Caco-2 (cell line): ENCODE data around the gene TBPL2. TPM values are rescaled to one million over a fixed set of nuclear protein-coding genes. Genes with fewer than 3 reads are reported as not detected.

ENCODE experiments used
- BruUV-seq: library from RNA; stranded (reverse); fragments of 400-500 nt; replicated peaks from 2 replicates; lab custom pipeline; 2021; lab: Mats Ljungman, UMichigan
- CTCF ChIA-PET: fragments of 300-600 bp; sonication (Branson Sonifier 250); formaldehyde crosslinking; loops from one replicate; lab custom pipeline; 2022; ENCODE audit warnings: antibody characterized with exemption; lab: Charles Lee
- POLR2A ChIA-PET: fragments of 300-600 bp; sonication (Branson Sonifier 250); formaldehyde crosslinking; loops from one replicate; lab custom pipeline; 2022; ENCODE audit warnings: antibody characterized with exemption; lab: Charles Lee
- DNase-seq, 2 experiments: peaks; one replicate each; pipeline versions ENCODE4 v3.0.0 to v3.0.0-alpha.2; 2020 to 2022
- H3K27me3 ChIP-seq: replicated peaks from 2 replicates; pipeline ENCODE4 v1.6.0; 2011; ENCODE audit warnings: low read length; ENCODE audit not compliant: control insufficient read depth, insufficient read depth
- H3K36me3 ChIP-seq: 2 replicates; pipeline ENCODE4 v1.5.1; 2011; ENCODE audit warnings: low read length; ENCODE audit not compliant: control insufficient read depth, insufficient read depth
- H3K4me1 ChIP-seq: fragments of 250-450 bp; sonication (Bioruptor Pico); 2 replicates; pipeline ENCODE4 v1.5.1; 2020; ENCODE audit warnings: mild to moderate bottlenecking
- H3K4me3 ChIP-seq: 2 replicates; pipeline ENCODE4 v1.5.1; 2011; ENCODE audit warnings: low read depth, mild to moderate bottlenecking, control low read depth, low read length
- H3K9me3 ChIP-seq: fragments of 250-450 bp; sonication (Bioruptor Pico); 2 replicates; pipeline ENCODE4 v1.5.1; 2020; ENCODE audit warnings: mild to moderate bottlenecking, moderate library complexity
- H3K27ac Mint-ChIP-seq: one replicate; pipeline ENCODE4 v1.8.0; 2022; ENCODE audit warnings: mixed read lengths; ENCODE audit not compliant: unreplicated experiment
- H3K27me3 Mint-ChIP-seq: one replicate; pipeline ENCODE4 v1.8.0; 2022; ENCODE audit warnings: mixed read lengths; ENCODE audit not compliant: insufficient read depth, unreplicated experiment
- H3K36me3 Mint-ChIP-seq: one replicate; pipeline ENCODE4 v1.8.0; 2022; ENCODE audit warnings: mild to moderate bottlenecking, mixed read lengths; ENCODE audit not compliant: insufficient read depth, unreplicated experiment
- H3K4me1 Mint-ChIP-seq: one replicate; pipeline ENCODE4 v1.8.0; 2022; ENCODE audit warnings: low read depth, mixed read lengths; ENCODE audit not compliant: unreplicated experiment
- H3K4me3 Mint-ChIP-seq: one replicate; pipeline ENCODE4 v1.8.0; 2022; ENCODE audit warnings: mild to moderate bottlenecking, moderate library complexity, mixed read lengths; ENCODE audit not compliant: unreplicated experiment
- H3K9me3 Mint-ChIP-seq: one replicate; pipeline ENCODE4 v1.8.0; 2022; ENCODE audit warnings: mixed read lengths; ENCODE audit not compliant: unreplicated experiment
- CTCF ChIP-seq, 2 experiments: fragments of 200-600 bp in 1 of 2; IDR thresholded peaks; 1 replicate in 1 of 2; 2 replicates in 1 of 2; pipeline versions ENCODE4 v1.5.1 to v1.8.0; 2011 to 2022; ENCODE audit warnings: antibody characterized with exemption in 1 of 2, control low read depth in 1 of 2, inconsistent platforms in 1 of 2, low read depth in 1 of 2, low read length in 1 of 2, mild to moderate bottlenecking in 1 of 2, moderate library complexity in 1 of 2; ENCODE audit not compliant: insufficient read depth in 1 of 2, severe bottlenecking in 1 of 2, unreplicated experiment in 1 of 2
- intact Hi-C: fragments of 100-400 bp; cut with micrococcal nuclease; formaldehyde crosslinking; loops from one replicate; pipeline ENCODE4 v1.10.0; 2022; ENCODE audit not compliant: unreplicated experiment
- total RNA-seq: library from RNA; stranded (reverse); gene quantifications from 2 replicates; pipeline ENCODE4 v1.2.3, GENCODE V29; 2022

Gene TBPL2
- total RNA-seq, 1 experiment from 2014 or later: not detected

GRCh38 chr14:55401751-55402150 lies 38.7 kb downstream of the TBPL2 start:
- Mint-ChIP-seq H3K27me3 (no peaks in the 10 kb centered on the region), H3K4me3 (no peak overlapping the region), H3K4me1 (no peaks in the 10 kb centered on the region), H3K9me3 (no peaks in the 10 kb centered on the region), H3K27ac (no peak overlapping the region), H3K36me3 (no peaks in the 10 kb centered on the region)
- no peaks in the 10 kb centered on the region for H3K36me3 ChIP-seq
- H3K27me3 ChIP-seq: no peaks in the 10 kb centered on the region
- TF ChIP-seq CTCF (IDR thresholded peaks at IDR 0.05; ENCODE audit: insufficient read depth in 1 of 2, low read depth in 1 of 2, low read length in 1 of 2, severe bottlenecking in 1 of 2, unreplicated experiment in 1 of 2): no peak
- no TSS peak for BruUV-seq
- intact Hi-C loops: no loop called here
- ChIA-PET CTCF (no interaction called here), POLR2A (no interaction called here)
- DNase-seq: no peak
- H3K4me3 ChIP-seq: no peak overlapping the region
- H3K9me3 ChIP-seq: no peaks in the 10 kb centered on the region
- H3K4me1 ChIP-seq: no peaks in the 10 kb centered on the region

- no peaks in the 10 kb centered on the region for H3K27me3 Mint-ChIP-seq
- no TSS peak for BruUV-seq
- intact Hi-C loops: no loop called here
- peaks cover 14% of the 10 kb centered on the region for H3K36me3 Mint-ChIP-seq
- H3K27me3 ChIP-seq: no peaks in the 10 kb centered on the region
- no peak overlapping the region for H3K4me3 ChIP-seq
- no peaks in the 10 kb centered on the region for H3K4me1 ChIP-seq
- no peak overlapping the region for H3K4me3 Mint-ChIP-seq
- no peak for TF ChIP-seq CTCF (IDR thresholded peaks at IDR 0.05; ENCODE audit: insufficient read depth in 1 of 2, low read depth in 1 of 2, low read length in 1 of 2, severe bottlenecking in 1 of 2, unreplicated experiment in 1 of 2)
- H3K27ac Mint-ChIP-seq: no peak overlapping the region
- H3K36me3 ChIP-seq: no peaks in the 10 kb centered on the region
- no peaks in the 10 kb centered on the region for H3K4me1 Mint-ChIP-seq
- CTCF ChIA-PET: no interaction called here
- POLR2A ChIA-PET: no interaction called here
- H3K9me3 ChIP-seq: no peaks in the 10 kb centered on the region
- H3K9me3 Mint-ChIP-seq: no peaks in the 10 kb centered on the region
- DNase-seq: no peak
These were observed 40.6 kb downstream of the TBPL2 start for GRCh38 chr14:55399852-55400251.

GRCh38 chr14:55399183-55399582 lies 41.2 kb downstream of the TBPL2 start:
- Mint-ChIP-seq H3K9me3 (no peaks in the 10 kb centered on the region), H3K27ac (no peak overlapping the region), H3K36me3 (peaks cover 17% of the 10 kb centered on the region), H3K27me3 (no peaks in the 10 kb centered on the region), H3K4me1 (no peaks in the 10 kb centered on the region), H3K4me3 (no peak overlapping the region)
- no peak for DNase-seq
- no peaks in the 10 kb centered on the region for H3K9me3 ChIP-seq
- ChIA-PET CTCF (no interaction called here), POLR2A (no interaction called here)
- no peaks in the 10 kb centered on the region for H3K4me1 ChIP-seq
- no peak overlapping the region for H3K4me3 ChIP-seq
- no peaks in the 10 kb centered on the region for H3K27me3 ChIP-seq
- H3K36me3 ChIP-seq: no peaks in the 10 kb centered on the region
- BruUV-seq: no TSS peak
- TF ChIP-seq CTCF (IDR thresholded peaks at IDR 0.05; ENCODE audit: insufficient read depth in 1 of 2, low read depth in 1 of 2, low read length in 1 of 2, severe bottlenecking in 1 of 2, unreplicated experiment in 1 of 2): no peak
- intact Hi-C loops: no loop called here
